A549 (cell line): ENCODE measurements around the gene PYGM. TPM values are rescaled to one million over a fixed set of nuclear protein-coding genes. Genes with fewer than 3 reads are reported as not detected.

Experiments used
- ATAC-seq, 2 experiments: fragments of 200-7000 bp in 1 of 2; fragments of >200 bp in 1 of 2; cut with Nextera tagmentation in 1 of 2; cut with Tn5 transposase in 1 of 2; 3 replicates each; pipeline versions ENCODE4 v1.8.0 to v1.9.1; 2018 to 2020; ENCODE audit warnings: mild to moderate bottlenecking in 1 of 2, moderate library complexity in 1 of 2
- CTCF ChIA-PET: fragments of 300-600 bp; sonication (Branson Sonifier 250); formaldehyde crosslinking; extraction: SDS; loops from one replicate; lab custom pipeline; 2021; ENCODE audit warnings: antibody characterized with exemption, inconsistent platforms; lab: Yijun Ruan, JAX
- POLR2A ChIA-PET: fragments of 350-600 bp; formaldehyde crosslinking; extraction: SDS; loops from one replicate; lab custom pipeline; 2021; ENCODE audit warnings: antibody characterized with exemption, inconsistent platforms; lab: Yijun Ruan, JAX
- DNase-seq, 2 experiments: peaks; one replicate each; pipeline versions ENCODE4 v3.0.0 to v3.0.0-alpha.2; 2011 to 2016; ENCODE audit warnings: low read depth in 1 of 2, low spot score in 1 of 2
- FAIRE-seq: peaks from 2 replicates; lab custom pipeline; 2011; peaks lifted over from hg19 to GRCh38; lab: Jason Lieb, UNC
- H3K27ac ChIP-seq, 2 experiments: fragments of >200 bp; sonication (Bioruptor Twin); formaldehyde crosslinking; 3 replicates each; pipeline ENCODE4 v1.5.1; 2016 to 2017
- H3K4me1 ChIP-seq: fragments of >200 bp; sonication (Bioruptor Twin); formaldehyde crosslinking; 3 replicates; pipeline ENCODE4 v1.6.1; 2016
- H3K4me2 ChIP-seq: fragments of >200 bp; sonication (Bioruptor Twin); formaldehyde crosslinking; 3 replicates; pipeline ENCODE4 v1.6.1; 2016
- H3K4me3 ChIP-seq: fragments of >200 bp; sonication (Bioruptor Twin); formaldehyde crosslinking; 3 replicates; pipeline ENCODE4 v1.5.1; 2016
- H3K9me3 ChIP-seq: fragments of >200 bp; sonication (Bioruptor Twin); formaldehyde crosslinking; 3 replicates; pipeline ENCODE4 v1.6.1; 2016
- BHLHE40 ChIP-seq: IDR thresholded peaks from 2 replicates; pipeline ENCODE4 v1.6.1; 2012; ENCODE audit warnings: low read depth, low read length, inconsistent platforms
- CBX2 ChIP-seq: fragments of 200-600 bp; sonication (generic); IDR thresholded peaks from 2 replicates; pipeline ENCODE4 v1.6.1; 2016; ENCODE audit warnings: low read depth, mild to moderate bottlenecking, borderline replicate concordance
- CEBPB ChIP-seq, 2 experiments: fragments of >200 bp in 1 of 2; sonication (Bioruptor Twin) in 1 of 2; formaldehyde crosslinking in 1 of 2; IDR thresholded peaks; 2 replicates each; pipeline ENCODE4 v1.6.1; 2012 to 2016
- EP300 ChIP-seq, 2 experiments: fragments of >200 bp; sonication (Bioruptor Twin); formaldehyde crosslinking; IDR thresholded peaks; 2 replicates in 1 of 2; 3 replicates in 1 of 2; pipeline ENCODE4 v1.6.1; 2016 to 2017
- ESRRA ChIP-seq: fragments of 150-350 bp; IDR thresholded peaks from 2 replicates; pipeline ENCODE4 v1.6.1; 2014; ENCODE audit warnings: mild to moderate bottlenecking, low read length, borderline replicate concordance
- FOSB ChIP-seq: fragments of 250-450 bp; sonication (Bioruptor Pico); IDR thresholded peaks from 2 replicates; pipeline ENCODE4 v1.5.0; 2020; ENCODE audit warnings: mild to moderate bottlenecking, moderate library complexity
- HDAC2 ChIP-seq: fragments of 200-600 bp; sonication (generic); IDR thresholded peaks from 2 replicates; pipeline ENCODE4 v1.6.1; 2016
- HEYL ChIP-seq: fragments of 250-450 bp; sonication (Bioruptor Pico); IDR thresholded peaks from 2 replicates; pipeline ENCODE4 v1.8.0; 2021; ENCODE audit warnings: mild to moderate bottlenecking, moderate library complexity
- HOXA7 ChIP-seq: fragments of 250-450 bp; sonication (Bioruptor Pico); IDR thresholded peaks from 2 replicates; pipeline ENCODE4 v1.5.0; 2020; ENCODE audit warnings: mild to moderate bottlenecking, moderate library complexity
- HOXB13 ChIP-seq: fragments of 250-450 bp; sonication (Bioruptor Pico); IDR thresholded peaks from 2 replicates; pipeline ENCODE4 v1.5.0; 2020; ENCODE audit warnings: low read depth, mild to moderate bottlenecking, moderate library complexity
- JUN ChIP-seq, 2 experiments: fragments of >200 bp; sonication (Bioruptor Twin); formaldehyde crosslinking; IDR thresholded peaks; 2 replicates in 1 of 2; 3 replicates in 1 of 2; pipeline ENCODE4 v1.6.1; 2016 to 2017
- KDM5A ChIP-seq: fragments of 200-600 bp; sonication (generic); IDR thresholded peaks from 2 replicates; pipeline ENCODE4 v1.6.1; 2016; ENCODE audit warnings: antibody characterized with exemption, mild to moderate bottlenecking
- NFE2L2 ChIP-seq: fragments of 150-350 bp; conservative IDR thresholded peaks from 2 replicates; pipeline ENCODE4 v1.6.1; 2014; ENCODE audit warnings: low read length
- NPAS2 ChIP-seq: fragments of 250-450 bp; sonication (Bioruptor Pico); IDR thresholded peaks from 2 replicates; pipeline ENCODE4 v1.8.0; 2022; ENCODE audit warnings: mild to moderate bottlenecking, moderate library complexity, borderline replicate concordance
- PHF8 ChIP-seq: fragments of 200-600 bp; sonication (generic); IDR thresholded peaks from 2 replicates; pipeline ENCODE4 v1.6.1; 2016; ENCODE audit warnings: low read depth, mild to moderate bottlenecking, antibody characterized with exemption, moderate library complexity, borderline replicate concordance
- REST ChIP-seq: fragments of 200-600 bp; sonication (generic); IDR thresholded peaks from 2 replicates; pipeline ENCODE4 v1.6.1; 2016; ENCODE audit warnings: antibody characterized with exemption, mild to moderate bottlenecking, moderate library complexity
- RFX5 ChIP-seq: fragments of 450-650 bp; IDR thresholded peaks from 2 replicates; pipeline ENCODE4 v1.7.1; 2014; ENCODE audit warnings: antibody characterized with exemption, mild to moderate bottlenecking, moderate library complexity
- RNF2 ChIP-seq: fragments of 200-600 bp; sonication (generic); IDR thresholded peaks from 2 replicates; pipeline ENCODE4 v1.6.1; 2016; ENCODE audit warnings: low read depth, mild to moderate bottlenecking, antibody characterized with exemption, moderate library complexity, borderline replicate concordance
- TP53 ChIP-seq: fragments of 250-450 bp; sonication (Bioruptor Pico); IDR thresholded peaks from 2 replicates; pipeline ENCODE4 v1.5.0; 2021; ENCODE audit warnings: mild to moderate bottlenecking, moderate library complexity
- ZSCAN20 ChIP-seq: fragments of 250-450 bp; sonication (Bioruptor Pico); IDR thresholded peaks from 2 replicates; pipeline ENCODE4 v1.8.0; 2022; ENCODE audit warnings: mild to moderate bottlenecking, moderate library complexity
- WGBS: methylation state at CpG from one replicate; pipeline ENCODE4 v1.1.6; 2017; ENCODE audit errors: missing lambda C conversion rate; 5-methylcytosine and 5-hydroxymethylcytosine counted together
- polyA plus RNA-seq, 4 experiments: library from polyadenylated mRNA; depleted of rRNA in 3 of 4; stranded (reverse); fragments of >200 nt; fragmentation: RNase III in 1 of 4; extraction: RNeasy Plus Mini Kit Qiagen cat#74134 plus additional on column Dnase treatment in 1 of 4; gene quantifications; 2 replicates in 3 of 4; 3 replicates in 1 of 4; pipeline ENCODE4 v1.2.3, GENCODE V29; 2011 to 2017
- TF ChIP-seq, protein P1 (sequence below): IDR thresholded peaks from 2 replicates; pipeline ENCODE4 v1.6.1; 2012
- TF ChIP-seq, protein P2 (sequence below): fragments of 450-650 bp; IDR thresholded peaks from 2 replicates; pipeline ENCODE4 v1.6.1; 2014; ENCODE audit warnings: antibody characterized with exemption

Gene PYGM
- polyA plus RNA-seq, 2 of the 4 experiments (the other 2 are of a cell fraction): 0.22 to 0.23 TPM

- no peak overlapping the region for H3K4me2 ChIP-seq
- H3K9me3 ChIP-seq: no peaks in the 10 kb centered on the region
- H3K4me1 ChIP-seq: peaks cover 22% of the 10 kb centered on the region
- DNase-seq: no peak
- no peak overlapping the region for H3K4me3 ChIP-seq
- CTCF ChIA-PET: interaction anchor here (0.6 to 7.8 kb wide), 9 partner anchors 11 to 215 kb away, joined by 3 to 79 read pairs (median 4); partner anchors contain the start of genes ARL2 and CDC42BPG
- no peak for ATAC-seq
- 82% methylated on average over 7 of the region's 7 CpGs for WGBS
- no peak for FAIRE-seq
- no peak overlapping the region for H3K27ac ChIP-seq
- TF ChIP-seq NFE2L2 (no peak), KDM5A (no peak), EP300 (IDR thresholded peaks at IDR 0.05) (no peak), RNF2 (no peak), HOXB13 (CRISPR knock-in tag) (no peak), JUN (IDR thresholded peaks at IDR 0.05) (no peak), HDAC2 (no peak), ESRRA (no peak), BHLHE40 (no peak), CBX2 (no peak), RFX5 (no peak), HEYL (CRISPR knock-in tag) (no peak), TP53 (CRISPR knock-in tag) (no peak), CEBPB (IDR thresholded peaks at IDR 0.05) (no peak), HOXA7 (CRISPR knock-in tag) (no peak), PHF8 (no peak), ZSCAN20 (no peak), FOSB (CRISPR knock-in tag) (no peak)
- TF ChIP-seq, protein P1, sequence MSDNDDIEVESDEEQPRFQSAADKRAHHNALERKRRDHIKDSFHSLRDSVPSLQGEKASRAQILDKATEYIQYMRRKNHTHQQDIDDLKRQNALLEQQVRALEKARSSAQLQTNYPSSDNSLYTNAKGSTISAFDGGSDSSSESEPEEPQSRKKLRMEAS: no peak
- TF ChIP-seq, protein P2, sequence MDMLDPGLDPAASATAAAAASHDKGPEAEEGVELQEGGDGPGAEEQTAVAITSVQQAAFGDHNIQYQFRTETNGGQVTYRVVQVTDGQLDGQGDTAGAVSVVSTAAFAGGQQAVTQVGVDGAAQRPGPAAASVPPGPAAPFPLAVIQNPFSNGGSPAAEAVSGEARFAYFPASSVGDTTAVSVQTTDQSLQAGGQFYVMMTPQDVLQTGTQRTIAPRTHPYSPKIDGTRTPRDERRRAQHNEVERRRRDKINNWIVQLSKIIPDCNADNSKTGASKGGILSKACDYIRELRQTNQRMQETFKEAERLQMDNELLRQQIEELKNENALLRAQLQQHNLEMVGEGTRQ: no peak
- TF ChIP-seq, all 56 proteins: peak for 0
- POLR2A ChIA-PET: no interaction called here
Observed at GRCh38 chr11:64799256-64799622, 39.5 kb upstream of the PYGM start.

DNA sequence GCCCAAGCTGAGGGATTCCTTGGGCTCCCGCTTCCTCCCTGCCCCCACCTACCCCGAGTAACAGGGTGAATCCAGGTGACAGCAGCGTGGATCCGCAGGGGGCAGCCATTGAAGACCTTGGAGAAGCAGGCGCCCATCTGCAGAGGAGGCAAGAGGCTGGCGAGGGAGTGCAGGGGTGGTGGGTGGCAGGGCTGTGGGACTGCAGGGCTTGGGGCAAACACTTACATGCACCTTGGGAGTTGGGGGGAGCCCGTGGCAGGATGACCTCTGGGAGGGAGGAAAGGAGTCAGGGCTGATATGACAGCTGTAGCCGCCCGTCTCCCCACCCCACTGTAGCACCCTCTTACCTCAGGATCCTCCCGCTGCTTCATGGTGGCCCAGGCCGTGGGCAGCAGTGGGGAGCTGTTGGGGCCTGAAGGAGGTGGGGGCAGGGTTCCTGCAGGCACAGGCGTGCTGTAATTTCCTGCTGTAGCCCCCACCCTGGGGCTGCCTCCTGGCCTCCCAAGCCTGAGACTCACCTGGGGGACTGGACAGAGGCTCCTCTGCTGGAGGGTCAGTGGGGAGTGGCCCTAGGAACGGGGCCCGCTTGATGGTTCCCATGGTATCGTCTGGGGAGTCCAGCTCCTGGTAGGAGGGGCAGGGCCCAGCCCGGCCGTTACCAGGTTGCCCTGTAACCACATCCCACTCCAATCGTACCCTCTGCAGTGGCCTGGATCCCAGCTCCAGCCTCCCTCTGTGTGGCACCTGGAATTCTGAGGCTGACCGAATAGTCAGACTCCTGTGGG is 37.2 kb upstream of the PYGM start:
- no peak for ATAC-seq
- TF ChIP-seq NPAS2: no peak
- no peak for TF ChIP-seq REST
- Histone ChIP-seq H3K4me3 (no peak overlapping the region), H3K4me1 (peaks cover 10% of the 10 kb centered on the region; the same call in 2 of the 3 replicates), H3K4me2 (no peak overlapping the region), H3K27ac (no peak overlapping the region), H3K9me3 (no peaks in the 10 kb centered on the region)
- ChIA-PET CTCF (interaction anchor here (1.4 to 7.8 kb wide), 2 partner anchors 9 to 11 kb away, joined by 3 to 79 read pairs; no protein-coding TSS in a partner anchor), POLR2A (interaction anchor here (1.3 kb wide), 1 partner anchor 18 kb away, joined by 3 read pairs; the partner anchor contains the start of gene SF1)
- no peak for FAIRE-seq
- DNase-seq: no peak
- 93% methylated on average over 13 of the region's 19 CpGs for WGBS
